ENCODE measurements around the gene ACKR2. TPM values are rescaled to one million over a fixed set of nuclear protein-coding genes. Genes with fewer than 3 reads are reported as not detected.

ACKR2 gene
- total and polyA plus RNA-seq, 2 donors (not counting 3 experiments of a cell fraction or from before 2014, with no cell fraction given), result 0.01 TPM; not detected in 1

DNA sequence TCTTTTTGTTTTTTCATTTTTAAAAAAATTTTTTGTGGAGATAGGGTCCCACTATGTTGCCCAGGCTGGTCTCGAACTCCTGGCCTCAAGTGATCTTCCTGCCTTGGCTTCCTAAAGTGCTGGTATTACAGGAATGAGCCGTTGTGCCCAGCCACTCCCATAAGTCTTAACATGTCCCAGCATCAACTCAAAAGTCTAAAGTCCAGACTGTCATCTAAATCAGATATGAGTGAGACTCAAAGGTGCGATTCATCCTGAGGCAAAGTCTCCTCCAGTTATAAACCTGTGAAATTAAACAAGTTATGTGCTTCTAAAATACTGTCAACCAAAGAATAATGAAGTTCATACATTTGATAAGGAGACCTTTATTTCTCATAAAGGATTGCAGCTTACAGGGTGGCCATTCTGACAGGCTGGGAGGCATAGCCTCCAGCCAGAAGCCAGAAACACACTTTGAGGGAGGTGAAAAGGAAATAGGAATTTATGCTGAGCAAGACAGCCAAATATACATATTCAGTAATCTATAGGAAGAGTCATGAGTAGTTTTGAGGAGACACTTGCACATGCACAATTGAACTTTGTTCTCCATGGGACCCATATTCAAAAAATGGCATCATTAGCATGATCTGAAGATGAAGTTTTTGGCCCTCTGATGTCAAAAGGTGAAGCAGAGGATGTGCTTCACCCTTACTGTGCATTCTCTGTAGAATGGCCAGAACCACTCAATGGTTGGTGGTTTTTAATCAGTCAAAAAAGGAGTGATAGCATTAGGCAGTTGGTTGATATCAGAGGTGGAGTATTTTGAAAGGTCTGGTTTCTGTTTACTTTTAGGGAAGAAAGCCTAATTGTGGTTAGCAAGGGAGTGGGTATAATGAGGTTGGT is 85.7 kb downstream of the ACKR2 start:
- intact Hi-C loops (cut with micrococcal nuclease) (no loop called here), dilution Hi-C loops (cut with MboI; ENCODE audit: extremely low pct_ligation_motif_present, low sequenced_read_pairs) (no loop called here)
- Histone ChIP-seq H3K4me2 (ENCODE audit: insufficient read depth, low read length) (no peak overlapping the region), H3K36me3 (ENCODE audit: control insufficient read depth in 2 of 2, extremely low read depth in 1 of 2, insufficient read depth in 2 of 2, low read length in 2 of 2) (no peaks in the 10 kb centered on the region), H3K27ac (ENCODE audit: insufficient read depth, low read depth, low read length) (no peak overlapping the region), H2AFZ (ENCODE audit: low read depth, low read length) (no peak overlapping the region), H3K4me1 (ENCODE audit: control insufficient read depth, extremely low read depth, insufficient read depth, low read length) (no peaks in the 10 kb centered on the region), H3K9me1 (replicated peaks; ENCODE audit: control insufficient read depth, extremely low read depth, insufficient read depth, low read length) (no peaks in the 10 kb centered on the region), H3K9ac (replicated peaks; ENCODE audit: extremely low read depth, insufficient read depth, low read length) (no peak overlapping the region), H4K20me1 (replicated peaks; ENCODE audit: control insufficient read depth, extremely low read depth, insufficient read depth, low read length) (no peaks in the 10 kb centered on the region), H3K4me3 (replicated peaks in 1 of 3; ENCODE audit: insufficient read depth in 1 of 3, low read depth in 1 of 3, low read length in 3 of 3) (no peak overlapping the region), H3K9me3 (replicated peaks; ENCODE audit: control insufficient read depth, insufficient read depth, low read length) (no peaks in the 10 kb centered on the region), H3K27me3 (ENCODE audit: control insufficient read depth in 2 of 2, insufficient read depth in 2 of 2, low read length in 2 of 2) (peaks cover 0 to 4% of the 10 kb centered on the region in 2 experiments), H3K79me2 (ENCODE audit: control insufficient read depth, insufficient read depth, low read length) (no peaks in the 10 kb centered on the region)
- no TSS peak for BruUV-seq (replicated peaks)
- ChIA-PET POLR2A (no interaction called here), CTCF (no interaction called here)
- no peak for DNase-seq (ENCODE audit: low read depth, low spot score)
- TF ChIP-seq JUN (IDR thresholded peaks at IDR 0.05; ENCODE audit: borderline replicate concordance, insufficient read depth, insufficient read length, low read depth) (no peak), EZH2 (IDR thresholded peaks at IDR 0.05; ENCODE audit: borderline replicate concordance, low read depth, low read length, severe bottlenecking) (no peak), POLR2A (IDR thresholded peaks at IDR 0.05; ENCODE audit: low read depth, low read length) (no peak), MYC (IDR thresholded peaks at IDR 0.05; ENCODE audit: low read depth, low read length) (no peak), POLR2AphosphoS5 (IDR thresholded peaks at IDR 0.05; ENCODE audit: insufficient read depth, low read depth, low read length) (no peak), GATA2 (IDR thresholded peaks at IDR 0.05; ENCODE audit: insufficient read depth, insufficient read length, low read depth, low read length) (no peak), FOS (IDR thresholded peaks at IDR 0.05; ENCODE audit: borderline replicate concordance, insufficient read depth, low read length) (no peak)
- TF ChIP-seq, protein P1, sequence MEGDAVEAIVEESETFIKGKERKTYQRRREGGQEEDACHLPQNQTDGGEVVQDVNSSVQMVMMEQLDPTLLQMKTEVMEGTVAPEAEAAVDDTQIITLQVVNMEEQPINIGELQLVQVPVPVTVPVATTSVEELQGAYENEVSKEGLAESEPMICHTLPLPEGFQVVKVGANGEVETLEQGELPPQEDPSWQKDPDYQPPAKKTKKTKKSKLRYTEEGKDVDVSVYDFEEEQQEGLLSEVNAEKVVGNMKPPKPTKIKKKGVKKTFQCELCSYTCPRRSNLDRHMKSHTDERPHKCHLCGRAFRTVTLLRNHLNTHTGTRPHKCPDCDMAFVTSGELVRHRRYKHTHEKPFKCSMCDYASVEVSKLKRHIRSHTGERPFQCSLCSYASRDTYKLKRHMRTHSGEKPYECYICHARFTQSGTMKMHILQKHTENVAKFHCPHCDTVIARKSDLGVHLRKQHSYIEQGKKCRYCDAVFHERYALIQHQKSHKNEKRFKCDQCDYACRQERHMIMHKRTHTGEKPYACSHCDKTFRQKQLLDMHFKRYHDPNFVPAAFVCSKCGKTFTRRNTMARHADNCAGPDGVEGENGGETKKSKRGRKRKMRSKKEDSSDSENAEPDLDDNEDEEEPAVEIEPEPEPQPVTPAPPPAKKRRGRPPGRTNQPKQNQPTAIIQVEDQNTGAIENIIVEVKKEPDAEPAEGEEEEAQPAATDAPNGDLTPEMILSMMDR (IDR thresholded peaks at IDR 0.05; ENCODE audit: extremely low read depth in 1 of 2, insufficient read depth in 1 of 2, low read depth in 1 of 2, low read length in 2 of 2), result no peak
- TF ChIP-seq, protein P2, sequence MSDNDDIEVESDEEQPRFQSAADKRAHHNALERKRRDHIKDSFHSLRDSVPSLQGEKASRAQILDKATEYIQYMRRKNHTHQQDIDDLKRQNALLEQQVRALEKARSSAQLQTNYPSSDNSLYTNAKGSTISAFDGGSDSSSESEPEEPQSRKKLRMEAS (IDR thresholded peaks at IDR 0.05; ENCODE audit: insufficient read depth, insufficient read length), result no peak
- no peak for FAIRE-seq

Measured in endothelial cell of umbilical vein (primary cell).